H1 (cell line): ENCODE measurements around the gene AMBP. TPM values are rescaled to one million over a fixed set of nuclear protein-coding genes. Genes with fewer than 3 reads are reported as not detected.

Source experiments
- CTCF ChIA-PET: fragments of 300-600 bp; sonication (Branson Sonifier 250); formaldehyde crosslinking; loops from one replicate; lab custom pipeline; 2021; ENCODE audit not compliant: partially characterized antibody; lab: Charles Lee
- POLR2A ChIA-PET: fragments of 300-600 bp; sonication (Branson Sonifier 250); formaldehyde crosslinking; loops from one replicate; lab custom pipeline; 2021; ENCODE audit warnings: inconsistent platforms; ENCODE audit not compliant: partially characterized antibody; lab: Charles Lee
- DNase-seq, 2 experiments: peaks; one replicate each; pipeline versions ENCODE4 v3.0.0 to v3.0.0-alpha.2; 2010 to 2022; ENCODE audit warnings: low spot score in 2 of 2, low read depth in 1 of 2, mixed read lengths in 1 of 2
- FAIRE-seq: peaks from 2 replicates; lab custom pipeline; 2011; peaks lifted over from hg19 to GRCh38; lab: Jason Lieb, UNC
- H2AFZ ChIP-seq: 2 replicates; pipeline ENCODE4 v1.8.1; 2012; ENCODE audit warnings: low read length, inconsistent platforms
- H2AK5ac ChIP-seq: 2 replicates; pipeline ENCODE4 v1.6.1; 2013; ENCODE audit warnings: low read depth, low read length
- H2BK120ac ChIP-seq: replicated peaks from 2 replicates; pipeline ENCODE3; 2013; ENCODE audit warnings: low read depth, low read length, inconsistent platforms
- H2BK12ac ChIP-seq: 2 replicates; pipeline ENCODE4 v1.6.1; 2013; ENCODE audit warnings: low read depth, low read length
- H2BK15ac ChIP-seq: 2 replicates; pipeline ENCODE4 v1.6.1; 2013; ENCODE audit warnings: low read length
- H2BK20ac ChIP-seq: 2 replicates; pipeline ENCODE4 v1.6.1; 2013; ENCODE audit warnings: low read length
- H2BK5ac ChIP-seq: 2 replicates; pipeline ENCODE4 v1.6.1; 2013; ENCODE audit warnings: low read depth, low read length
- H3K14ac ChIP-seq: 2 replicates; pipeline ENCODE4 v1.6.1; 2013; ENCODE audit warnings: inconsistent platforms; ENCODE audit not compliant: insufficient read length
- H3K18ac ChIP-seq: 2 replicates; pipeline ENCODE4 v1.6.1; 2013; ENCODE audit warnings: low read length; ENCODE audit errors: extremely low read depth
- H3K23ac ChIP-seq: 2 replicates; pipeline ENCODE4 v1.6.1; 2013; ENCODE audit warnings: inconsistent platforms; ENCODE audit not compliant: insufficient read length
- H3K23me2 ChIP-seq: 2 replicates; pipeline ENCODE4 v1.6.1; 2013; ENCODE audit warnings: low read depth, low read length
- H3K27ac ChIP-seq: 2 replicates; pipeline ENCODE4 v1.6.1; 2011; ENCODE audit warnings: low read depth, low read length, inconsistent platforms
- H3K27me3 ChIP-seq, 4 experiments: replicated peaks in 1 of 4; 1 replicate in 1 of 4; 2 replicates in 3 of 4; pipeline versions ENCODE4 v1.6.1 to v1.8.1; 2011 to 2013; ENCODE audit warnings: low read length in 3 of 4, mild to moderate bottlenecking in 3 of 4, inconsistent platforms in 2 of 4, mixed read lengths in 2 of 4, moderate library complexity in 1 of 4; ENCODE audit not compliant: control insufficient read depth in 3 of 4, insufficient read depth in 3 of 4; ENCODE audit errors: extremely low read depth in 1 of 4
- H3K36me3 ChIP-seq, 4 experiments: 2 replicates each; pipeline versions ENCODE4 v1.6.1 to v1.8.1; 2011 to 2013; ENCODE audit warnings: mild to moderate bottlenecking in 4 of 4, low read length in 3 of 4, moderate library complexity in 2 of 4, control low read depth in 1 of 4, inconsistent platforms in 1 of 4; ENCODE audit not compliant: insufficient read depth in 4 of 4, control insufficient read depth in 2 of 4
- H3K4ac ChIP-seq: replicated peaks from 2 replicates; pipeline ENCODE3; 2013; ENCODE audit warnings: low read length, low read depth, mixed read lengths, inconsistent platforms; ENCODE audit not compliant: insufficient read length
- H3K4me1 ChIP-seq, 4 experiments: replicated peaks in 1 of 4; 1 replicate in 1 of 4; 2 replicates in 3 of 4; pipeline versions ENCODE4 v1.6.1 to v1.8.1; 2011 to 2013; ENCODE audit warnings: low read length in 3 of 4, inconsistent platforms in 2 of 4, mixed read lengths in 1 of 4; ENCODE audit not compliant: insufficient read depth in 4 of 4, control insufficient read depth in 3 of 4
- H3K4me2 ChIP-seq, 2 experiments: 2 replicates each; pipeline versions ENCODE4 v1.6.1 to v1.8.1; 2011 to 2013; ENCODE audit warnings: low read depth in 2 of 2, low read length in 2 of 2, control low read depth in 1 of 2, inconsistent platforms in 1 of 2, mild to moderate bottlenecking in 1 of 2; ENCODE audit not compliant: insufficient read depth in 1 of 2
- H3K4me3 ChIP-seq, 4 experiments: fragments of 200-600, 300-600 bp in 1 of 4; sonication (generic), shearing (Covaris generic), sonication (Bioruptor Twin) in 1 of 4; 2 replicates each; pipeline versions ENCODE4 v1.5.1 to v1.8.1; 2011 to 2016; ENCODE audit warnings: low read length in 4 of 4, low read depth in 3 of 4, control low read depth in 2 of 4, inconsistent platforms in 2 of 4, mild to moderate bottlenecking in 2 of 4, mixed read lengths in 1 of 4, moderate library complexity in 1 of 4; ENCODE audit not compliant: insufficient read depth in 2 of 4; ENCODE audit errors: extremely low read depth in 1 of 4
- H3K56ac ChIP-seq: replicated peaks from 2 replicates; pipeline ENCODE3; 2013; ENCODE audit warnings: low read depth, mild to moderate bottlenecking, mixed read lengths, low read length, inconsistent platforms; ENCODE audit not compliant: insufficient read length
- H3K79me1 ChIP-seq: 2 replicates; pipeline ENCODE4 v1.6.1; 2013; ENCODE audit warnings: low read depth, low read length, control low read depth
- H3K79me2 ChIP-seq, 2 experiments: 2 replicates each; pipeline versions ENCODE4 v1.6.1 to v1.8.1; 2012 to 2013; ENCODE audit warnings: low read length in 2 of 2, mild to moderate bottlenecking in 2 of 2, inconsistent platforms in 1 of 2; ENCODE audit not compliant: insufficient read depth in 2 of 2, control insufficient read depth in 1 of 2
- H3K9ac ChIP-seq, 4 experiments: replicated peaks in 1 of 4; 1 replicate in 1 of 4; 2 replicates in 3 of 4; pipeline versions ENCODE4 v1.6.1 to v1.8.1; 2011 to 2013; ENCODE audit warnings: low read depth in 3 of 4, low read length in 3 of 4, control low read depth in 2 of 4, mild to moderate bottlenecking in 2 of 4, moderate library complexity in 2 of 4, inconsistent platforms in 1 of 4; ENCODE audit errors: extremely low read depth in 1 of 4
- H3K9me3 ChIP-seq, 2 experiments: 2 replicates each; pipeline versions ENCODE4 v1.6.1 to v1.8.1; 2012 to 2013; ENCODE audit warnings: mild to moderate bottlenecking in 2 of 2, moderate library complexity in 2 of 2, control low read depth in 1 of 2, inconsistent platforms in 1 of 2, low read depth in 1 of 2, low read length in 1 of 2, mixed read lengths in 1 of 2; ENCODE audit not compliant: insufficient read depth in 2 of 2
- H4K20me1 ChIP-seq, 2 experiments: replicated peaks in 1 of 2; 2 replicates each; pipeline versions ENCODE3 to v1.8.1; 2011 to 2013; ENCODE audit warnings: inconsistent platforms in 2 of 2, low read length in 2 of 2, mild to moderate bottlenecking in 1 of 2; ENCODE audit not compliant: insufficient read depth in 2 of 2, control insufficient read depth in 1 of 2
- H4K5ac ChIP-seq: 2 replicates; pipeline ENCODE4 v1.6.1; 2013; ENCODE audit warnings: low read length, low read depth, mixed read lengths, inconsistent platforms; ENCODE audit not compliant: insufficient read length
- H4K8ac ChIP-seq: 2 replicates; pipeline ENCODE4 v1.8.0; 2013; ENCODE audit warnings: mild to moderate bottlenecking, moderate library complexity, low read length, inconsistent platforms; ENCODE audit not compliant: insufficient read depth; ENCODE audit errors: extremely low read depth
- H4K91ac ChIP-seq: replicated peaks from 2 replicates; pipeline ENCODE3; 2013; ENCODE audit warnings: low read length, mixed read lengths, inconsistent platforms; ENCODE audit not compliant: insufficient read length
- CTBP2 ChIP-seq: IDR thresholded peaks from 2 replicates; pipeline ENCODE4 v1.7.0; 2011; ENCODE audit warnings: borderline replicate concordance, mild to moderate bottlenecking, moderate library complexity, mixed read lengths, low read length; ENCODE audit not compliant: insufficient read depth, insufficient read length
- SAP30 ChIP-seq: fragments of 300-600 bp; sonication (generic); IDR thresholded peaks from 2 replicates; pipeline ENCODE4 v1.7.1; 2012; ENCODE audit warnings: low read length, moderate library complexity, mild to moderate bottlenecking, inconsistent platforms; ENCODE audit not compliant: insufficient read depth, insufficient replicate concordance
- SIN3A ChIP-seq, 2 experiments: IDR thresholded peaks in 1 of 2; conservative IDR thresholded peaks in 1 of 2; 2 replicates each; pipeline ENCODE4 v1.6.1; 2011 to 2012; ENCODE audit warnings: low read length in 2 of 2, improper control_type of control experiment in 1 of 2, low read depth in 1 of 2, mild to moderate bottlenecking in 1 of 2
- SIX5 ChIP-seq: IDR thresholded peaks from 2 replicates; pipeline ENCODE4 v1.6.1; 2011; ENCODE audit warnings: mild to moderate bottlenecking, low read depth, low read length
- WGBS, 2 experiments: shearing (Covaris generic) in 1 of 2; methylation state at CpG; one replicate each; pipeline versions ENCODE4 v1.1.6 to v1.1.7; 2013 to 2015; ENCODE audit warnings: low lambda C conversion rate in 2 of 2, mixed read lengths in 2 of 2, inconsistent platforms in 1 of 2, low coverage in 1 of 2, missing lambda C conversion rate in 1 of 2; ENCODE audit not compliant: insufficient replicate concordance in 2 of 2, insufficient coverage in 1 of 2, insufficient read length in 1 of 2; ENCODE audit errors: extremely low coverage in 1 of 2, missing lambda C conversion rate in 1 of 2; 5-methylcytosine and 5-hydroxymethylcytosine counted together
- polyA plus RNA-seq, 7 experiments: library from polyadenylated mRNA; depleted of rRNA in 3 of 7; stranded (reverse) in 5 of 7; unstranded in 2 of 7; fragments of >200 nt in 5 of 7; fragments of 200-250 nt in 2 of 7; gene quantifications; 1 replicate in 5 of 7; 2 replicates in 1 of 7; 4 replicates in 1 of 7; pipeline versions ENCODE4 v1.2.1 to v1.2.3, GENCODE V29; 2011 to 2013; ENCODE audit warnings: missing spikeins in 2 of 7, mixed read lengths in 2 of 7
- total RNA-seq: library from RNA; stranded (reverse); fragmentation: NEBNext Ultra II Directional; extraction: Animal tissue kit (Norgen Biotek cat#: 25700); gene quantifications from 2 replicates; pipeline ENCODE4 v1.2.1, GENCODE V29; 2021

AMBP gene
- total and polyA plus RNA-seq, 2 of the 8 experiments (the other 6 are each of a cell fraction or from before 2014, with no cell fraction given): 3.0 to 4.0 TPM

DNA sequence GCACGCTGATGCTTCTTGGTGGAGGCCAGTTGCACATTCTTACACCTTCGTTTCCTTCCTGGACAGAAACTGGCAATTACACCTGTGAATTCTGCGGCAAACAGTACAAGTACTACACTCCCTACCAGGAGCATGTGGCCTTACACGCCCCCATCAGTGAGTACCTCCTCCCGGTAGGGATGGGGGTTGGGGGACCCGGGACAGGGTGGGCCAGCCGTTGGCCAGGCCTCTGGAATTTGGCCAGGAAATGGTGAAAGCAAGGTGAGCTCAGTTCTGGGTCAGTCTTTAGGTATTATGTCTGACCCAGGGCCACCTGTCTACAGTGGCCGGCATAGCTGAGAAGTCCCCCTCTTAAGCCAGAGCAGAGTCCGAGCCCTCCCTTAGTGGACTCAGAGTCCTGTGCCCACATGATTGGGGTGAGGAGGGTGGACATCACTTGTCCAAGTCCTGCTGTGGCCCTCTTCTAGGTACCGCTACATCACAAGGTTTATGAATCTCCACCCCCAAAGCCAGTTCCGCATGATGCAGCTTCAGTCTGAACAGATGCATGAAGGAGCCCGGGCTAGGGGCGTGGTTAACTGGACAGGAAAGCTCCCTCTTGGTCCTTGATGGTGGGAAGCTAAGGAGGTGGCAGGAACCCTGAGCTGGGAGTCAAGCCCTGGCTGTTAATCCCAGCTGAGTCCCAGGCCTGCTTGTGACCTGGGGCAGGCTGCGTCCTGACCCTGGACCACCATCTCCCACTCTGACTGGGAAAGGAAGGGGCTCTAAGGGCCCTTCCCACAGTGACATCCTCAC lies 61.3 kb downstream of the AMBP start:
- no peaks in the 10 kb centered on the region for H3K79me2 ChIP-seq

More for the DNA sequence above, 61.3 kb downstream of the AMBP start:
- no peak for FAIRE-seq
- Histone ChIP-seq H4K91ac (no peak overlapping the region), H3K9me3 (no peaks in the 10 kb centered on the region), H3K4me1 (no peaks in the 10 kb centered on the region), H3K79me1 (no peaks in the 10 kb centered on the region), H3K18ac (no peak overlapping the region), H3K14ac (no peak overlapping the region), H3K23me2 (no peaks in the 10 kb centered on the region), H3K4me3 (no peak overlapping the region), H3K27ac (no peak overlapping the region), H3K4me2 (no peak overlapping the region), H2BK20ac (no peak overlapping the region), H4K5ac (no peak overlapping the region), H3K36me3 (peaks cover 0 to 16% (median 5%) of the 10 kb centered on the region in 4 experiments; a peak in 6 of 8 replicates), H2AFZ (no peak overlapping the region), H4K20me1 (no peaks in the 10 kb centered on the region), H2BK12ac (no peak overlapping the region), H3K9ac (no peak overlapping the region), H2BK15ac (no peak overlapping the region), H2BK5ac (no peak overlapping the region), H3K4ac (no peak overlapping the region), H4K8ac (peak overlapping the region; percentile 25; the same call in 1 of the 2 replicates), H2AK5ac (no peak overlapping the region), H2BK120ac (no peak overlapping the region), H3K23ac (no peak overlapping the region), H3K27me3 (no peaks in the 10 kb centered on the region), H3K56ac (no peak overlapping the region)
- POLR2A ChIA-PET: no interaction called here
- 93% methylated on average over 12 of the region's 14 CpGs; no CpG with 5 or more reads in 1 of the 2 experiments for WGBS, 2 experiments
- DNase-seq: peak in 1 of 2 experiments; percentile 37
- CTCF ChIA-PET: interaction anchor here (0.6 to 2.5 kb wide), 3 partner anchors 17 to 494 kb away, joined by 3 to 9 read pairs (median 4); no protein-coding TSS in a partner anchor
- no peak for TF ChIP-seq CTBP2
- no peak for TF ChIP-seq SIX5
- TF ChIP-seq SIN3A (conservative IDR thresholded peaks at IDR 0.05 in 1 of 2, IDR thresholded peaks at IDR 0.05 in 1 of 2; ENCODE audit: low read depth in 1 of 2, low read length in 2 of 2): no peak
- TF ChIP-seq SAP30: no peak
